Endothelial cell of hepatic sinusoid (primary cell): ENCODE results near the gene ALKBH3.

Source experiments
- in situ Hi-C: cut with HindIII; loops from 2 replicates; pipeline ENCODE4 v1.10.0; 2017; ENCODE audit warnings: low sequenced_read_pairs

Gene ALKBH3

DNA sequence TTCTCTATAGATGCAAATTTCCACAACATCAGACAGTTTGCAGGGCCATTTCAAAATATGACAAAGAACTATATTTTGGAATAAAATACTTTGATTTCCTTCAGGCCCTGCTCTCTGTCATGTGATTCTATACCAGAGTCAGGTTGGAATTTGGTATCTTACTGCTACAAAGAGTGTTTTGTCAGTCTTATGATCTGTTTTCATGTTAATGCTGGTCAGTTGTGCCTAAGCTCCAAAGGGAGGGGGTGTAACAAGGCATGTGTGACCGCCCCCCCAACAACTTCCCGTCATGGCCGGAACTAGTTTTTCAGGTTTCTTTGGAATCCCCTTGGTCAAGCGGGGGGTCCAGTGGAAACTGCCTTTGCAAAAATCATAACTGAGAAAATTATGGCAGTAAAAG lies 76.9 kb downstream of the ALKBH3 start:
- in situ Hi-C loops: no loop called here

DNA sequence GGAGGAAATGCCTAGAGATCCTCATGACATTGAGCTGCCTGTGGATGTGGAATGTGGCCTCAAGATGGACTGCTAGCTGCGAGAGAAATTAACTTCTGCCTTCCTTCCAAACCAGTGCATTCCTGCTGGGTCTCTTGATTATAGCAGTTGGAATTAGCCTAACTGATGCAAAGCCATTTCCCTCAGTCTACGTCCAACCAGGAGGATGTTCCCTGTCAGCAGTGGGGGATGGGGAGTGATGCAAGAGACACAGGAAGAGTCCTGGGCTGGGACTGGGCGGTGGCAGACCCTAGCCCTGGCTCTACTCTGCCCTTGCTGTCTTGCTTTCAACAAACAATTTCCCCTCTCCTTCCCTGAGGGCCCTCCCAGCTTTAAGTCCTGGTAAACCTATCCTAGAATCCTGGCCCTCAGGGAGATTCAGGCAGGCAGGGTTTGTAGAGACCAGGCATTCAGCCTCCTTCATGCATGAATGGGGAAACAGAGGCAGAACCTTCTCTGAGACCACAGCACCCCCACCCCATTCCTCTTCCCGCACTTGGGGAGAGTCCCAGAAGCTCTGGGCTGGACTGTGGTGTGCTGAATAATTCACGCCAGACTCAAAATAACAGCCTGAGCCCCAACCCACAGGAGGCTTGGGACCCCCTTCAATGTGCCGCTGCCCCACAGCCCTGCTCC lies 78.8 kb downstream of the ALKBH3 start:
- in situ Hi-C loops: no loop called here

DNA sequence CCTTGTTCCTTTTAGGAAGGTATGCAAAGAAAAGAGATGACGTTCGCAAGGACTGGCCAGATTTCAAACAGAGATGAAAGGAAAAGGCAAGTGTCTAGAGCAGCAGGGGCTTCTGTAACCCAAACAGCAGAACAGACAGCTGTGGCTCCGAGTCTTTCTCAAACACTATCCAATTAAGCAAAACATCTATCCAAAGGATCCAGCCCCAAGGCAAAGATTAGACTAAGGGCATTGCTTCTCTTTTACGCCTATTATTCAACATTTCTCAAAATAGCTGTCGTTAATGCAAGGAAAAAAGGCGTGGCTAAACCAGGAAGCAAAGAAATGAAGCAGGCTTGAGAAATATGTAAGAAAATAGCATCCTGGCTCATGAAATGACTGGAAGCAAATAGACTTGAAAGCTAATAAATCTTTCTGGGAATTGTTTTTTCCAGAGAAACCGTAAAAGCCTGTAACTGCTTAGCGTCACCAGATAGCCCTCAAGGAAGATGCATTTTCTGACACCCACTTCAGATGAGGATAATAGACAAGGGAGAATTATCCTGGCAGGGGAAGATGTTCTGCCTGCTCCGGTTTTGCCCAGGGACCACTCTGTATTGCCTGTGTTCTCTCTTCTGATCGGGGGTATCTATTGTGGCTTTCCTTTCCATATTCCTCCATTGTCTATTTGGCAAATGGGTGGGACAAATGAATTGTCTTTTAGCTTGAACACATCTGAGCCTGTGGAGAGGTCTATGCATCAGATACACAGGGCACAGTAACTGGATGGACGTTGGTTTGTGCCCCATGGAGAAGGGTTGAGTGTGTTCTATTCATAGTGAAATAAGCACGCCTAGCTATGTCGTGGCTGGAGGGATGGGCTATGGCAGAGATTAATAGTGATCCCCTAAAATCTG lies 82.0 kb downstream of the ALKBH3 start:
- in situ Hi-C loops: no loop called here

DNA sequence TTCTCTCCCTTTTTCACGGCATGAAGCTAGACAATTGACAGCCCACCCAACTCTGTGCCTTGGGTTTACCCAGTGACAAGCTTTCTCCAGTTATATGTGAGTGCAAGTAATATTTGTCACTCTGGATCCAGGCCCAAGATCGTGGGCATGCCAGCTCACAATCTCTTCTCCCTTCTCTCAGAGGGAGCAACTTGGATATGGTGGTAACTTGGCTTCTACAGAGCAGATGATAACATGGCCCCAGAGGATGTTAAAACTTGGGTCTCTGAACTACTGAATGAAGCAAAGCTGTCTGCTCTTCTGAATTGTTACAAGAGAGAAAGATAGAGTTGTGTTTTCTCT lies 82.6 kb downstream of the ALKBH3 start:
- in situ Hi-C loops: no loop called here

DNA sequence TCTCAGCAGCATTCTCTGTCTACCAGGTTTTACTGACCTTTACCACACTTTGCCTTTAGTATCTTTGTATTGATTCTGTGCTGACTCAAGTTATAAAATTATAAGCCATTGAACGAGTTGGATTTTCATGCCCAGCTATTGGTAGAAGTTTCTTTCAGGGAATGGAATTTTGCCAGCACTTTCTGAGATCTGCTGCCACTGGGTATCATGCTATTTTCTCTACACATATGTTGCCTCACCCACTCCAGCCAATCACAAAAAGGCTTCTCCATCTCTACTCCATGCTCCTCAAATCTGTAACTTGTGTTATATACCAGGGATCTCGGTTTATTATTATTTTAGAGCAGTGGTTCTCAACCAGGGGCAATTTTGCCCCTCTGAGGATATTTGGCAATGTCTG lies 87.0 kb downstream of the ALKBH3 start:
- in situ Hi-C loops: no loop called here

DNA sequence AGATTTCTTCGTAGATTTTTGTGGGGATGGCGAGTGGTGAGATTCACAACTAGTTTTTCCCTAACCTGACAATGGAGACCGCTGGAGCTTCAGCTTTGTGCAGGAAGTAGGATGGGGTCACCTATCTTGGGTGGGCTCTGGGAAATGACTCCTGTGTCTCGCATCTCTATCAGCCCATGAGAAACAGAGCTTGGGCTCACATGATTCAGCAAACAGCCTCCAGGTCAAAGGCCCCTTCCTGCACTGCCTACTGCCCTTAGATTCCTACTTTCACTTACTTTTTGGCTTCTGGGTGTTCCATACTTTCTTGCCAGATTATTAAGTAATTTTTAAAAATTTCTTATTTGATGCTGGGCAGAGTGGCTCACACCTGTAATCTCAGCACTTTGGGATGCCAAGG lies 88.1 kb downstream of the ALKBH3 start:
- in situ Hi-C loops: no loop called here

DNA sequence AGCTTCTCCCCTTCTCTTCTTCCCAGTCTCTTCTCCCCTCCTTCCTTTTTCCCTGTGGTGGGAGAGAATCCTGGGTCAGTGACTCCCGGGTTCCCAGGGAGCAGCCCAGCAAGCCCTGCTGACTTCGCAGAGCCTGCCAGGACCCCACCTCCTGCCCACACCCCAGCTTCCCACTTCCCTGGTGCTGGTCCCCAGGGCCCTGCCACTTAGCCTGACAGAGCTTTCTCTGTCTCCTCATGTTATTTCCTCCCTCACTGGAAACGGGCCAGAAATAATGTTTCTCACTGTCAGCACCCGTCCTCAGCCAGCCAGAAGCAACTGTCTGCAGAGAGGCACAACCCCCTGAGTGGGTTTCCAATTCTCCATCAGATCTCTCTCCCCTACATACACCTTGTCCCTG lies 88.9 kb downstream of the ALKBH3 start:
- in situ Hi-C loops: no loop called here
